Measurements from ENCODE around the gene SARDH.

DNA sequence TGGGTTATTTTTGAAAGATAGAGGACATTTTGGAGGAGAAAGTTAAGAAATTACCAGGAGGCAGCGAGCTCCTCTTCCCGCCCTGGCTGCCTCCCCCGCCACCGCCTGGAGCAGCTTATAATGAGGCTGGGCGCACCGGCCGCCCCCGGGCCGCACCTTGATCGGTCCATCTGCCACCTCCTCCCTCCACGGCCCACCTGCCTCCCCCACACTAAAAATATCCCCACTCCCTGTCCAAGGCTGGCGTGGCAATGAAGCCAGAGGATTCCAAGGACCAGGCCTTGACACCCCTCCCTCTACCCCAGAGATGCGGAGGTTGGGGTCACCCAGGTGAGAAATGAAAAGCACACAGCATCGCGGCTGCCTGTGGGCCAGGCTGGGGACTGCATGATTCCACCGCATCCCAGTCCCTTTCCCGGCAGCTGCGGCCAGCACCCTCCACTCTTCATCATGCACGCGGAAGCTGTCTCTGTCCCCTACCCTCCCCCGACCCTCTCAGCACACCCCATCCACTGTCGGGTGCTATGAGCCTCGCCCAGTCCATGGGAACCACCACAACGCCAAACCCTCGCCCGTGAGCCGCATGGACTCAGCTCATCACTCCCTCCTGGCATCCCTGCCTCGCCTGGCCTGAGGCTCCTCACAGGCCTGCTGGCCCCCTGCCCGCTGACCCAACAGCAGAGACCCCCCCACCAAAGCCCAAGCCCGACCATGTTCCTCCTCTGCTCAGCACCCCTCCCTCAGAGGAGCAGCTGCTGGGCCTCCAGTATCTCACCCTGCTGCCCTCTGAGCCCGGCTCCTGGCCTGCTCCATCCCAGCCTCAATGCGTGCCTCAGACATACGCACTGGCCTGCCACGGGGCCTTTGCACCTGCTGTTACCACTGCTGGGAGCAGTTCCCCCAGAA is 50.0 kb downstream of the SARDH start:
- no peak for TF ChIP-seq CTCF (IDR thresholded peaks at IDR 0.05; ENCODE audit: borderline replicate concordance, extremely low read depth, low read length, poor library complexity, severe bottlenecking)
- TF ChIP-seq EZH2 (IDR thresholded peaks at IDR 0.05; ENCODE audit: borderline replicate concordance, low read depth, low read length, severe bottlenecking), result no peak
